Caco-2 (cell line): Measurements from ENCODE around the gene TPRX2. TPM values are rescaled to one million over a fixed set of nuclear protein-coding genes. Genes with fewer than 3 reads are reported as not detected.

Source experiments
- BruUV-seq: library from RNA; stranded (reverse); fragments of 400-500 nt; replicated peaks from 2 replicates; lab custom pipeline; 2021; lab: Mats Ljungman, UMichigan
- CTCF ChIA-PET: fragments of 300-600 bp; sonication (Branson Sonifier 250); formaldehyde crosslinking; loops from one replicate; lab custom pipeline; 2022; ENCODE audit warnings: antibody characterized with exemption; lab: Charles Lee
- POLR2A ChIA-PET: fragments of 300-600 bp; sonication (Branson Sonifier 250); formaldehyde crosslinking; loops from one replicate; lab custom pipeline; 2022; ENCODE audit warnings: antibody characterized with exemption; lab: Charles Lee
- DNase-seq, 2 experiments: peaks; one replicate each; pipeline versions ENCODE4 v3.0.0 to v3.0.0-alpha.2; 2020 to 2022
- H3K27me3 ChIP-seq: replicated peaks from 2 replicates; pipeline ENCODE4 v1.6.0; 2011; ENCODE audit warnings: low read length; ENCODE audit not compliant: control insufficient read depth, insufficient read depth
- H3K36me3 ChIP-seq: 2 replicates; pipeline ENCODE4 v1.5.1; 2011; ENCODE audit warnings: low read length; ENCODE audit not compliant: control insufficient read depth, insufficient read depth
- H3K4me1 ChIP-seq: fragments of 250-450 bp; sonication (Bioruptor Pico); 2 replicates; pipeline ENCODE4 v1.5.1; 2020; ENCODE audit warnings: mild to moderate bottlenecking
- H3K4me3 ChIP-seq: 2 replicates; pipeline ENCODE4 v1.5.1; 2011; ENCODE audit warnings: low read depth, mild to moderate bottlenecking, control low read depth, low read length
- H3K9me3 ChIP-seq: fragments of 250-450 bp; sonication (Bioruptor Pico); 2 replicates; pipeline ENCODE4 v1.5.1; 2020; ENCODE audit warnings: mild to moderate bottlenecking, moderate library complexity
- H3K27ac Mint-ChIP-seq: one replicate; pipeline ENCODE4 v1.8.0; 2022; ENCODE audit warnings: mixed read lengths; ENCODE audit not compliant: unreplicated experiment
- H3K27me3 Mint-ChIP-seq: one replicate; pipeline ENCODE4 v1.8.0; 2022; ENCODE audit warnings: mixed read lengths; ENCODE audit not compliant: insufficient read depth, unreplicated experiment
- H3K36me3 Mint-ChIP-seq: one replicate; pipeline ENCODE4 v1.8.0; 2022; ENCODE audit warnings: mild to moderate bottlenecking, mixed read lengths; ENCODE audit not compliant: insufficient read depth, unreplicated experiment
- H3K4me1 Mint-ChIP-seq: one replicate; pipeline ENCODE4 v1.8.0; 2022; ENCODE audit warnings: low read depth, mixed read lengths; ENCODE audit not compliant: unreplicated experiment
- H3K4me3 Mint-ChIP-seq: one replicate; pipeline ENCODE4 v1.8.0; 2022; ENCODE audit warnings: mild to moderate bottlenecking, moderate library complexity, mixed read lengths; ENCODE audit not compliant: unreplicated experiment
- H3K9me3 Mint-ChIP-seq: one replicate; pipeline ENCODE4 v1.8.0; 2022; ENCODE audit warnings: mixed read lengths; ENCODE audit not compliant: unreplicated experiment
- intact Hi-C: fragments of 100-400 bp; cut with micrococcal nuclease; formaldehyde crosslinking; loops from one replicate; pipeline ENCODE4 v1.10.0; 2022; ENCODE audit not compliant: unreplicated experiment
- total RNA-seq: library from RNA; stranded (reverse); gene quantifications from 2 replicates; pipeline ENCODE4 v1.2.3, GENCODE V29; 2022
- TF ChIP-seq, protein P1 (sequence below), 2 experiments: fragments of 200-600 bp in 1 of 2; IDR thresholded peaks; 1 replicate in 1 of 2; 2 replicates in 1 of 2; pipeline versions ENCODE4 v1.5.1 to v1.8.0; 2011 to 2022; ENCODE audit warnings: antibody characterized with exemption in 1 of 2, control low read depth in 1 of 2, inconsistent platforms in 1 of 2, low read depth in 1 of 2, low read length in 1 of 2, mild to moderate bottlenecking in 1 of 2, moderate library complexity in 1 of 2; ENCODE audit not compliant: insufficient read depth in 1 of 2, severe bottlenecking in 1 of 2, unreplicated experiment in 1 of 2

The TPRX2 gene
- total RNA-seq, 1 experiment from 2014 or later, result not detected

- H3K9me3 Mint-ChIP-seq, result peaks cover 6% of the 10 kb centered on the region
- TF ChIP-seq, protein P1, sequence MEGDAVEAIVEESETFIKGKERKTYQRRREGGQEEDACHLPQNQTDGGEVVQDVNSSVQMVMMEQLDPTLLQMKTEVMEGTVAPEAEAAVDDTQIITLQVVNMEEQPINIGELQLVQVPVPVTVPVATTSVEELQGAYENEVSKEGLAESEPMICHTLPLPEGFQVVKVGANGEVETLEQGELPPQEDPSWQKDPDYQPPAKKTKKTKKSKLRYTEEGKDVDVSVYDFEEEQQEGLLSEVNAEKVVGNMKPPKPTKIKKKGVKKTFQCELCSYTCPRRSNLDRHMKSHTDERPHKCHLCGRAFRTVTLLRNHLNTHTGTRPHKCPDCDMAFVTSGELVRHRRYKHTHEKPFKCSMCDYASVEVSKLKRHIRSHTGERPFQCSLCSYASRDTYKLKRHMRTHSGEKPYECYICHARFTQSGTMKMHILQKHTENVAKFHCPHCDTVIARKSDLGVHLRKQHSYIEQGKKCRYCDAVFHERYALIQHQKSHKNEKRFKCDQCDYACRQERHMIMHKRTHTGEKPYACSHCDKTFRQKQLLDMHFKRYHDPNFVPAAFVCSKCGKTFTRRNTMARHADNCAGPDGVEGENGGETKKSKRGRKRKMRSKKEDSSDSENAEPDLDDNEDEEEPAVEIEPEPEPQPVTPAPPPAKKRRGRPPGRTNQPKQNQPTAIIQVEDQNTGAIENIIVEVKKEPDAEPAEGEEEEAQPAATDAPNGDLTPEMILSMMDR (IDR thresholded peaks at IDR 0.05; ENCODE audit: insufficient read depth in 1 of 2, low read depth in 1 of 2, low read length in 1 of 2, severe bottlenecking in 1 of 2, unreplicated experiment in 1 of 2), result no peak
- no peaks in the 10 kb centered on the region for H3K9me3 ChIP-seq
- H3K27ac Mint-ChIP-seq, result no peak overlapping the region
- peaks cover 14% of the 10 kb centered on the region for H3K4me1 ChIP-seq
- H3K4me3 Mint-ChIP-seq, result no peak overlapping the region
- no peaks in the 10 kb centered on the region for H3K36me3 ChIP-seq
- H3K4me3 ChIP-seq, result no peak overlapping the region
- ChIA-PET CTCF (no interaction called here), POLR2A (no interaction called here)
- no peaks in the 10 kb centered on the region for H3K27me3 Mint-ChIP-seq
- BruUV-seq, result no TSS peak
- DNase-seq, result no peak
- peaks cover 22% of the 10 kb centered on the region for H3K4me1 Mint-ChIP-seq
- H3K27me3 ChIP-seq, result no peaks in the 10 kb centered on the region
- intact Hi-C loops, result no loop called here
- H3K36me3 Mint-ChIP-seq, result no peaks in the 10 kb centered on the region
These were observed 23.9 kb downstream of the TPRX2 start for GRCh38 chr19:47882890-47883289.

GRCh38 chr19:47885067-47885463 lies 26.0 kb downstream of the TPRX2 start:
- CTCF ChIA-PET, result interaction anchor here (0.6 to 2.4 kb wide), 2 partner anchors 16 to 634 kb away, joined by 3 to 10 read pairs; no protein-coding TSS in a partner anchor
- no peak for DNase-seq
- TF ChIP-seq, protein P1 (IDR thresholded peaks at IDR 0.05; ENCODE audit: insufficient read depth in 1 of 2, low read depth in 1 of 2, low read length in 1 of 2, severe bottlenecking in 1 of 2, unreplicated experiment in 1 of 2), result no peak
- H3K4me1 ChIP-seq, result peaks cover 14% of the 10 kb centered on the region
- Mint-ChIP-seq H3K4me3 (peak overlapping the region; percentile 62), H3K36me3 (no peaks in the 10 kb centered on the region), H3K4me1 (peaks cover 22% of the 10 kb centered on the region), H3K27me3 (no peaks in the 10 kb centered on the region), H3K9me3 (no peaks in the 10 kb centered on the region), H3K27ac (no peak overlapping the region)
- no TSS peak for BruUV-seq
- no peaks in the 10 kb centered on the region for H3K36me3 ChIP-seq
- POLR2A ChIA-PET, result no interaction called here
- intact Hi-C loops, result no loop called here
- H3K27me3 ChIP-seq, result no peaks in the 10 kb centered on the region
- H3K4me3 ChIP-seq, result no peak overlapping the region
- H3K9me3 ChIP-seq, result no peaks in the 10 kb centered on the region

GRCh38 chr19:47886010-47886559 lies 27.1 kb downstream of the TPRX2 start, which contains the start of gene SULT2A1:
SULT2A1 (minus strand) TSS chr19:47886315; CDS start chr19:47886257, 58 bp downstream.
- no peaks in the 10 kb centered on the region for H3K36me3 Mint-ChIP-seq
- Histone ChIP-seq H3K4me3 (peak within 1 kb of the TSS; percentile 24), H3K27me3 (no peaks in the 10 kb centered on the region), H3K4me1 (peaks cover 14% of the 10 kb centered on the region), H3K9me3 (no peaks in the 10 kb centered on the region), H3K36me3 (no peaks in the 10 kb centered on the region)
- peak within 1 kb of the TSS; percentile 14 for H3K27ac Mint-ChIP-seq
- ChIA-PET CTCF (interaction anchor here (0.6 to 2.4 kb wide), 3 partner anchors 17 to 200 kb away, joined by 3 to 10 read pairs (median 4); no protein-coding TSS in a partner anchor), POLR2A (interaction anchor here (0.6 kb wide), 1 partner anchor 612 kb away, joined by 4 read pairs; no protein-coding TSS in a partner anchor)
- peaks cover 8% of the 10 kb centered on the region for H3K9me3 Mint-ChIP-seq
- H3K4me3 Mint-ChIP-seq, result peak within 1 kb of the TSS; percentile 62
- TSS peak; percentile 73 for BruUV-seq
- peak; percentile 50 to 54 for DNase-seq
- intact Hi-C loops, result loop anchor here (2.0 kb wide), 1 partner anchor 17 kb away; no protein-coding TSS in a partner anchor
- no peaks in the 10 kb centered on the region for H3K27me3 Mint-ChIP-seq
- TF ChIP-seq, protein P1 (IDR thresholded peaks at IDR 0.05; ENCODE audit: insufficient read depth in 1 of 2, low read depth in 1 of 2, low read length in 1 of 2, severe bottlenecking in 1 of 2, unreplicated experiment in 1 of 2), result peak in 1 of 2 experiments; percentile 5
- H3K4me1 Mint-ChIP-seq, result peaks cover 22% of the 10 kb centered on the region
